ENCODE results near the gene CLDN9.

CLDN9 gene

GRCh38 chr16:2964475-2965336 lies 48.0 kb upstream of the CLDN9 start (continued):
- TF ChIP-seq CTCF (tag by site-specific recombination; IDR thresholded peaks at IDR 0.05) (peak; percentile 42; the same call in 1 of the 2 replicates), GLIS1 (tag by site-specific recombination; IDR thresholded peaks at IDR 0.05) (peak; percentile 82), SP3 (tag by site-specific recombination; IDR thresholded peaks at IDR 0.05) (peak; percentile 75; the same call in 1 of the 2 replicates), KLF10 (tag by site-specific recombination; IDR thresholded peaks at IDR 0.05) (peak; percentile 81), REPIN1 (tag by site-specific recombination; IDR thresholded peaks at IDR 0.05; ENCODE audit: low read depth) (0 out of 2 replicates have a peak, but pooled peaks have one; percentile 28), ZNF140 (tag by site-specific recombination; IDR thresholded peaks at IDR 0.05) (no peak), ZNF830 (tag by site-specific recombination; IDR thresholded peaks at IDR 0.05; ENCODE audit: low read depth) (no peak), KLF16 (tag by site-specific recombination; IDR thresholded peaks at IDR 0.05) (no peak; the same call in 1 of the 2 replicates), ZNF600 (tag by site-specific recombination; IDR thresholded peaks at IDR 0.05) (peak; percentile 24; the same call in 1 of the 2 replicates), KLF9 (tag by site-specific recombination; IDR thresholded peaks at IDR 0.05; ENCODE audit: low read depth) (peak; percentile 76), EGR2 (tag by site-specific recombination; IDR thresholded peaks at IDR 0.05; ENCODE audit: low read depth) (peak; percentile 31; the same call in 1 of the 2 replicates), ZFHX2 (tag by site-specific recombination; conservative IDR thresholded peaks at IDR 0.05) (peak; percentile 33; the same call in 1 of the 2 replicates), ZXDB (tag by site-specific recombination; IDR thresholded peaks at IDR 0.05) (peak; percentile 38), BCL11B (tag by site-specific recombination; IDR thresholded peaks at IDR 0.05; ENCODE audit: low read depth) (peak; percentile 44), ZNF335 (tag by site-specific recombination; conservative IDR thresholded peaks at IDR 0.05) (peak; percentile 59; the same call in 1 of the 2 replicates), SP2 (tag by site-specific recombination; IDR thresholded peaks at IDR 0.05) (peak; percentile 76), ZBTB8A (tag by site-specific recombination; IDR thresholded peaks at IDR 0.05) (peak; percentile 61; the same call in 1 of the 2 replicates), ZNF341 (tag by site-specific recombination; IDR thresholded peaks at IDR 0.05; ENCODE audit: low read depth) (peak; percentile 73), GLIS2 (tag by site-specific recombination; IDR thresholded peaks at IDR 0.05) (peak; percentile 85), ZNF2 (tag by site-specific recombination; IDR thresholded peaks at IDR 0.05) (peak; percentile 97), ZNF624 (tag by site-specific recombination; IDR thresholded peaks at IDR 0.05) (no peak), ZBTB20 (tag by site-specific recombination; IDR thresholded peaks at IDR 0.05) (peak; percentile 47; the same call in 1 of the 2 replicates)
- TF ChIP-seq, protein P1, sequence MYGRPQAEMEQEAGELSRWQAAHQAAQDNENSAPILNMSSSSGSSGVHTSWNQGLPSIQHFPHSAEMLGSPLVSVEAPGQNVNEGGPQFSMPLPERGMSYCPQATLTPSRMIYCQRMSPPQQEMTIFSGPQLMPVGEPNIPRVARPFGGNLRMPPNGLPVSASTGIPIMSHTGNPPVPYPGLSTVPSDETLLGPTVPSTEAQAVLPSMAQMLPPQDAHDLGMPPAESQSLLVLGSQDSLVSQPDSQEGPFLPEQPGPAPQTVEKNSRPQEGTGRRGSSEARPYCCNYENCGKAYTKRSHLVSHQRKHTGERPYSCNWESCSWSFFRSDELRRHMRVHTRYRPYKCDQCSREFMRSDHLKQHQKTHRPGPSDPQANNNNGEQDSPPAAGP (tag by site-specific recombination; IDR thresholded peaks at IDR 0.05), result peak; percentile 55
- TF ChIP-seq, protein P2, sequence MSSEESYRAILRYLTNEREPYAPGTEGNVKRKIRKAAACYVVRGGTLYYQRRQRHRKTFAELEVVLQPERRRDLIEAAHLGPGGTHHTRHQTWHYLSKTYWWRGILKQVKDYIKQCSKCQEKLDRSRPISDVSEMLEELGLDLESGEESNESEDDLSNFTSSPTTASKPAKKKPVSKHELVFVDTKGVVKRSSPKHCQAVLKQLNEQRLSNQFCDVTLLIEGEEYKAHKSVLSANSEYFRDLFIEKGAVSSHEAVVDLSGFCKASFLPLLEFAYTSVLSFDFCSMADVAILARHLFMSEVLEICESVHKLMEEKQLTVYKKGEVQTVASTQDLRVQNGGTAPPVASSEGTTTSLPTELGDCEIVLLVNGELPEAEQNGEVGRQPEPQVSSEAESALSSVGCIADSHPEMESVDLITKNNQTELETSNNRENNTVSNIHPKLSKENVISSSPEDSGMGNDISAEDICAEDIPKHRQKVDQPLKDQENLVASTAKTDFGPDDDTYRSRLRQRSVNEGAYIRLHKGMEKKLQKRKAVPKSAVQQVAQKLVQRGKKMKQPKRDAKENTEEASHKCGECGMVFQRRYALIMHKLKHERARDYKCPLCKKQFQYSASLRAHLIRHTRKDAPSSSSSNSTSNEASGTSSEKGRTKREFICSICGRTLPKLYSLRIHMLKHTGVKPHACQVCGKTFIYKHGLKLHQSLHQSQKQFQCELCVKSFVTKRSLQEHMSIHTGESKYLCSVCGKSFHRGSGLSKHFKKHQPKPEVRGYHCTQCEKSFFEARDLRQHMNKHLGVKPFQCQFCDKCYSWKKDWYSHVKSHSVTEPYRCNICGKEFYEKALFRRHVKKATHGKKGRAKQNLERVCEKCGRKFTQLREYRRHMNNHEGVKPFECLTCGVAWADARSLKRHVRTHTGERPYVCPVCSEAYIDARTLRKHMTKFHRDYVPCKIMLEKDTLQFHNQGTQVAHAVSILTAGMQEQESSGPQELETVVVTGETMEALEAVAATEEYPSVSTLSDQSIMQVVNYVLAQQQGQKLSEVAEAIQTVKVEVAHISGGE (tag by site-specific recombination; conservative IDR thresholded peaks at IDR 0.05; ENCODE audit: low read depth), result no peak
- TF ChIP-seq, protein P3, sequence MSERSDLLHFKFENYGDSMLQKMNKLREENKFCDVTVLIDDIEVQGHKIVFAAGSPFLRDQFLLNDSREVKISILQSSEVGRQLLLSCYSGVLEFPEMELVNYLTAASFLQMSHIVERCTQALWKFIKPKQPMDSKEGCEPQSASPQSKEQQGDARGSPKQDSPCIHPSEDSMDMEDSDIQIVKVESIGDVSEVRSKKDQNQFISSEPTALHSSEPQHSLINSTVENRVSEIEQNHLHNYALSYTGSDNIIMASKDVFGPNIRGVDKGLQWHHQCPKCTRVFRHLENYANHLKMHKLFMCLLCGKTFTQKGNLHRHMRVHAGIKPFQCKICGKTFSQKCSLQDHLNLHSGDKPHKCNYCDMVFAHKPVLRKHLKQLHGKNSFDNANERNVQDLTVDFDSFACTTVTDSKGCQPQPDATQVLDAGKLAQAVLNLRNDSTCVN (tag by site-specific recombination; optimal IDR thresholded peaks at IDR 0.05), result peak; percentile 80

Measured in HEK293 (cell line).